Hepatocyte (in vitro differentiated cells): ENCODE results near the gene PDE4D. TPM values are rescaled to one million over a fixed set of nuclear protein-coding genes. Genes with fewer than 3 reads are reported as not detected.

ENCODE experiments used
- DNase-seq: peaks from one replicate; pipeline ENCODE4 v3.0.0-alpha.2; 2016; ENCODE audit warnings: low spot score
- H2AFZ ChIP-seq: fragments of 200-600 bp; sonication (generic); 2 replicates; pipeline ENCODE4 v1.6.0; 2016; ENCODE audit warnings: antibody characterized with exemption, mild to moderate bottlenecking
- H3K27ac ChIP-seq: fragments of 200-600 bp; sonication (generic); 2 replicates; pipeline ENCODE4 v1.5.1; 2016; ENCODE audit warnings: mild to moderate bottlenecking
- H3K27me3 ChIP-seq: fragments of 200-600 bp; sonication (generic); 2 replicates; pipeline ENCODE4 v1.6.1; 2016
- H3K36me3 ChIP-seq: fragments of 200-600 bp; sonication (generic); replicated peaks from 2 replicates; pipeline ENCODE4 v1.5.1; 2016; ENCODE audit warnings: low read depth; ENCODE audit not compliant: insufficient read depth
- H3K4me1 ChIP-seq: fragments of 200-600 bp; sonication (generic); 2 replicates; pipeline ENCODE4 v1.5.1; 2016; ENCODE audit warnings: mild to moderate bottlenecking, moderate library complexity; ENCODE audit not compliant: insufficient read depth
- H3K4me2 ChIP-seq: fragments of 200-600 bp; sonication (generic); 2 replicates; pipeline ENCODE4 v1.6.0; 2016
- H3K4me3 ChIP-seq: fragments of 200-600 bp; sonication (generic); 2 replicates; pipeline ENCODE4 v1.5.1; 2016; ENCODE audit warnings: mild to moderate bottlenecking
- H3K79me2 ChIP-seq: fragments of 200-600 bp; sonication (generic); 2 replicates; pipeline ENCODE4 v1.6.0; 2017; ENCODE audit warnings: mild to moderate bottlenecking
- H3K9me2 ChIP-seq: fragments of 200-600 bp; sonication (generic); replicated peaks from 2 replicates; pipeline ENCODE4 v1.6.0; 2017; ENCODE audit warnings: mild to moderate bottlenecking; ENCODE audit not compliant: insufficient read depth
- H3K9me3 ChIP-seq: fragments of 200-600 bp; sonication (generic); 2 replicates; pipeline ENCODE4 v1.5.1; 2016; ENCODE audit warnings: low read depth, mild to moderate bottlenecking
- H4K20me1 ChIP-seq: fragments of 200-600 bp; sonication (generic); 2 replicates; pipeline ENCODE4 v1.6.0; 2016; ENCODE audit warnings: mild to moderate bottlenecking; ENCODE audit not compliant: insufficient read depth, poor library complexity, severe bottlenecking
- EZH2 ChIP-seq: fragments of 200-600 bp; sonication (generic); IDR thresholded peaks from 2 replicates; pipeline ENCODE4 v1.6.1; 2016; ENCODE audit warnings: antibody characterized with exemption, mild to moderate bottlenecking, borderline replicate concordance
- EZH2phosphoT487 ChIP-seq: fragments of 200-600 bp; sonication (generic); IDR thresholded peaks from one replicate; pipeline ENCODE4 v1.6.1; 2018; ENCODE audit warnings: antibody characterized with exemption, mild to moderate bottlenecking, low read depth, moderate library complexity; ENCODE audit not compliant: unreplicated experiment, severe bottlenecking
- WGBS: methylation state at CpG from one replicate; pipeline ENCODE4 v1.1.6; 2016; ENCODE audit warnings: low lambda C conversion rate; ENCODE audit errors: missing lambda C conversion rate; 5-methylcytosine and 5-hydroxymethylcytosine counted together
- polyA plus RNA-seq: library from polyadenylated mRNA; unstranded; fragments of >200 nt; fragmentation: Nextera tagmentation; extraction: Ambion mirVana; gene quantifications from 2 replicates; pipeline ENCODE4 v1.2.1, GENCODE V29; 2016
- total RNA-seq: library from RNA; depleted of rRNA; stranded (reverse); fragments of >200 nt; gene quantifications from 2 replicates; pipeline ENCODE4 v1.2.3, GENCODE V29; 2014
- TF ChIP-seq, protein P1 (sequence below): fragments of 200-600 bp; sonication (generic); IDR thresholded peaks from 2 replicates; pipeline ENCODE4 v1.5.1; 2016; ENCODE audit warnings: antibody characterized with exemption, mild to moderate bottlenecking; ENCODE audit not compliant: poor library complexity

PDE4D gene
- total and polyA plus RNA-seq, 2 experiments from 2014 or later = 14.5 to 45.2 TPM

DNA sequence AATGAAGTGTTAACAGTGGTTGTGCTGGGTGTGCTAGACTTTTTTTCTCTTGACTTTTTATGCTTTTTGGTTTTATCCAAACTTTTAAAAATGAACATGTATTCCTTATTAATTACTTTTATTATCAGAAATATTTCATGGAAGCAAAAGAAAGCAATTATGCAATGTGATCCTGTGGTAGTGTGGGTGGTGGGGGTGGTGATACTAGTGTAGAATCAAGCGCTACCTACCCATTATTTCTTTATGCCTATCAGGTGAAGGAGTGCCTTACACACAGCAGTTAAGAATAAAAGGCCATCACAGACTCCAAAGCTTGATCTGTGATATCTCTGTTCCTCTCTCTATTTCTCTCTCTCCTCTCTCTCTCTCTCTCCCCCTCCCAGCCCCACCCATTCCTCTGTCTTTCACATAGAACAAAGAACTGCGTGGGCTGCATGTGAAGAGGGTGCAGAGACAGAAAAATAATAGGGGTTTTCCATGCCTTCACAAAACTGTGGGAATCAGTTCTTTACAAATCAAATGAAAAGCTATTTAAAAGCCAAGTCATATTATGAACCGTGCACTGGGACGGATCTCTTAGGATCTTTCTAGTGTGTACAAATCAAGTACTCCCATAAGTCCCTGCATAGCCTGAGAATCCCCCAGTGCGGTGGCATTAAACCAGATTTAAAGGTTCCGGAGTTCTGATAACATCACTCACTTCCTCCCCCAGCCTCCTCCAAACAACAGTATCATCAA lies 959.5 kb downstream of the PDE4D start:
- Histone ChIP-seq H3K79me2 (no peaks in the 10 kb centered on the region), H3K9me2 (no peaks in the 10 kb centered on the region), H3K9me3 (no peaks in the 10 kb centered on the region), H3K36me3 (peaks cover 2% of the 10 kb centered on the region), H3K27ac (no peak overlapping the region), H3K4me3 (no peak overlapping the region), H2AFZ (no peak overlapping the region), H3K27me3 (no peaks in the 10 kb centered on the region), H3K4me2 (no peak overlapping the region), H3K4me1 (no peaks in the 10 kb centered on the region), H4K20me1 (no peaks in the 10 kb centered on the region)
- TF ChIP-seq, protein P1, sequence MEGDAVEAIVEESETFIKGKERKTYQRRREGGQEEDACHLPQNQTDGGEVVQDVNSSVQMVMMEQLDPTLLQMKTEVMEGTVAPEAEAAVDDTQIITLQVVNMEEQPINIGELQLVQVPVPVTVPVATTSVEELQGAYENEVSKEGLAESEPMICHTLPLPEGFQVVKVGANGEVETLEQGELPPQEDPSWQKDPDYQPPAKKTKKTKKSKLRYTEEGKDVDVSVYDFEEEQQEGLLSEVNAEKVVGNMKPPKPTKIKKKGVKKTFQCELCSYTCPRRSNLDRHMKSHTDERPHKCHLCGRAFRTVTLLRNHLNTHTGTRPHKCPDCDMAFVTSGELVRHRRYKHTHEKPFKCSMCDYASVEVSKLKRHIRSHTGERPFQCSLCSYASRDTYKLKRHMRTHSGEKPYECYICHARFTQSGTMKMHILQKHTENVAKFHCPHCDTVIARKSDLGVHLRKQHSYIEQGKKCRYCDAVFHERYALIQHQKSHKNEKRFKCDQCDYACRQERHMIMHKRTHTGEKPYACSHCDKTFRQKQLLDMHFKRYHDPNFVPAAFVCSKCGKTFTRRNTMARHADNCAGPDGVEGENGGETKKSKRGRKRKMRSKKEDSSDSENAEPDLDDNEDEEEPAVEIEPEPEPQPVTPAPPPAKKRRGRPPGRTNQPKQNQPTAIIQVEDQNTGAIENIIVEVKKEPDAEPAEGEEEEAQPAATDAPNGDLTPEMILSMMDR = no peak
- TF ChIP-seq EZH2phosphoT487 = no peak
- no peak for TF ChIP-seq EZH2
- DNase-seq = no peak
- 78% methylated on average over 5 of the region's 6 CpGs for WGBS

DNA sequence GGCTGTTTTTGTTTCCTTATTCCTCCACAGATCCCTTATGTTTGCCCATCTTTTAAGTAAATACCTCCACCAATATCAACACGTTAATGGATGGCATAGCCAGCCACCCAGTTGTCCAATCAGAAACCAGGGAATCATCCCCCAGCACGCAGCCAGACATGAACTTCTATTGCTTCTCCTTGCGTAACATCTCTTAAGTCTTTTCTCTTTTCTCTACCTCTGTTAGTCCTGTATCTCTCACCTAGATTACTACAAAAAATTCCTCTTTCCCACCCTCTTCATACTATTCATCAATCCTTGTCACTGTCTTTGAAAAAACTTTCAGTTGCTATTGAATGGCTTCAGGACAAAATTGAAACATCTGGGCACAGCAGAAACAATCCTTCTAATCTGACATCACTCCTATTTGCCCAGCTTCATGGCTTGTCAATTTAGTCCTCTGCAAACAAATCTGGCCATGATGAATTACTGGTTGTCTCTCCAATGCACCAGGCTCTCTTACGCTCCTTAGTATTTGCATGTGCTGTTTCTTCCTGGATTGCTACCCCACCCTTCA lies 961.4 kb downstream of the PDE4D start:
- Histone ChIP-seq H3K4me3 (no peak overlapping the region), H3K9me3 (no peaks in the 10 kb centered on the region), H3K27ac (no peak overlapping the region), H3K36me3 (peaks cover 2% of the 10 kb centered on the region), H4K20me1 (no peaks in the 10 kb centered on the region), H3K27me3 (no peaks in the 10 kb centered on the region), H3K9me2 (no peaks in the 10 kb centered on the region), H3K4me2 (no peak overlapping the region), H2AFZ (no peak overlapping the region), H3K4me1 (no peaks in the 10 kb centered on the region), H3K79me2 (no peaks in the 10 kb centered on the region)
- TF ChIP-seq EZH2 (no peak), EZH2phosphoT487 (no peak)
- TF ChIP-seq, protein P1 = no peak
- WGBS = 53% methylated on average over 4 of the region's 4 CpGs
- DNase-seq = no peak

DNA sequence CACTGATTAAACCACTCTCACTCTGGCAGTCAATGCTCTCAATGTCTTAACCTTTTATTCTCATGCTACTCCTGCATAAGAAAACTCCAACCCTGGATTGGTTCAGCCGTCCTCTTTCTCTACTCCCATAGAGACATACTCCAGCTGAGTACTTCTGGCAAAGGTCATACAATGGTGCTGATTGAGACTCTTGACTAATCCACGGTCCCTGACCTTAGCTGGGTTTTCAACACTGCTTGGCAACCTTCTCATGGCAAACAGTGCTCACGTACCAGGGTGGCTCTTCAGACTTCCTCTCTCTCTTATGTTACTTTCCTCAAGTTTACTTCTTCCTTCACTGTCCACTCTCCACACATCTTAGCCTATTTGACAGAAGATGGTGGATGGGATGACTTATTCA lies 963.0 kb downstream of the PDE4D start:
- H3K27ac ChIP-seq = no peak overlapping the region
- no peaks in the 10 kb centered on the region for H3K27me3 ChIP-seq
- TF ChIP-seq, protein P1 = no peak
- TF ChIP-seq EZH2 = no peak
- no peak for TF ChIP-seq EZH2phosphoT487
- peaks cover 2% of the 10 kb centered on the region for H3K36me3 ChIP-seq
- no peaks in the 10 kb centered on the region for H4K20me1 ChIP-seq
- no peak for DNase-seq
- H2AFZ ChIP-seq = no peak overlapping the region
- no peaks in the 10 kb centered on the region for H3K9me2 ChIP-seq
- no peak overlapping the region for H3K4me2 ChIP-seq
- no peaks in the 10 kb centered on the region for H3K4me1 ChIP-seq
- H3K4me3 ChIP-seq = no peak overlapping the region
- H3K9me3 ChIP-seq = no peaks in the 10 kb centered on the region
- WGBS = 91% methylated on average over 3 of the region's 3 CpGs
- H3K79me2 ChIP-seq = no peaks in the 10 kb centered on the region
